HEK293 (cell line): ENCODE data around the gene LYVE1.

Experiments
- CTCF ChIA-PET: fragments of 350-600 bp; formaldehyde crosslinking; extraction: SDS; loops from one replicate; lab custom pipeline; 2021; ENCODE audit warnings: antibody characterized with exemption; lab: Yijun Ruan, JAX
- POLR2A ChIA-PET: fragments of 300-600 bp; formaldehyde crosslinking; extraction: SDS; loops from one replicate; lab custom pipeline; 2020; ENCODE audit warnings: antibody characterized with exemption, inconsistent platforms; lab: Yijun Ruan, JAX
- H3K27ac ChIP-seq: fragments of 200-500 bp; sonication (Bioruptor generic); 2 replicates; pipeline ENCODE4 v1.5.1; 2014; ENCODE audit warnings: low read depth, low read length, control low read depth, inconsistent platforms; ENCODE audit errors: extremely low read depth
- H3K36me3 ChIP-seq, 2 experiments: fragments of 200-500 bp in 1 of 2; sonication (Bioruptor generic) in 1 of 2; 1 replicate in 1 of 2; 2 replicates in 1 of 2; pipeline ENCODE4 v1.5.1; 2014 to 2017; ENCODE audit warnings: inconsistent platforms in 2 of 2, low read length in 2 of 2; ENCODE audit not compliant: control insufficient read depth in 2 of 2, insufficient read depth in 1 of 2
- H3K4me1 ChIP-seq: fragments of 200-500 bp; sonication (Bioruptor generic); 2 replicates; pipeline ENCODE4 v1.5.1; 2014; ENCODE audit warnings: mild to moderate bottlenecking, low read length, inconsistent platforms; ENCODE audit not compliant: control insufficient read depth, insufficient read depth
- H3K4me3 ChIP-seq: 2 replicates; pipeline ENCODE4 v1.5.1; 2011; ENCODE audit warnings: low read depth, mild to moderate bottlenecking, control low read depth, low read length, moderate library complexity
- H3K9me3 ChIP-seq: fragments of 200-500 bp; sonication (Bioruptor generic); 2 replicates; pipeline ENCODE4 v1.5.1; 2014; ENCODE audit warnings: low read depth, low read length, inconsistent platforms; ENCODE audit not compliant: control insufficient read depth, insufficient read depth
- MZF1 ChIP-seq: fragments of 450-650 bp; formaldehyde crosslinking; IDR thresholded peaks from 2 replicates; pipeline ENCODE4 v1.5.1; 2017; ENCODE audit warnings: missing biosample characterization, missing genetic modification characterization, borderline replicate concordance
- RBAK ChIP-seq: fragments of 450-650 bp; formaldehyde crosslinking; IDR thresholded peaks from 2 replicates; pipeline ENCODE4 v1.5.1; 2016; ENCODE audit warnings: missing biosample characterization, missing genetic modification characterization
- ZNF132 ChIP-seq: fragments of 450-650 bp; formaldehyde crosslinking; IDR thresholded peaks from 2 replicates; pipeline ENCODE4 v1.5.1; 2017; ENCODE audit warnings: missing biosample characterization, missing genetic modification characterization, borderline replicate concordance
- ZNF473 ChIP-seq: fragments of 450-650 bp; formaldehyde crosslinking; IDR thresholded peaks from 2 replicates; pipeline ENCODE4 v1.5.1; 2017; ENCODE audit warnings: missing biosample characterization, missing genetic modification characterization
- ZNF747 ChIP-seq: fragments of 450-650 bp; formaldehyde crosslinking; IDR thresholded peaks from 2 replicates; pipeline ENCODE4 v1.5.1; 2016; ENCODE audit warnings: missing biosample characterization, missing genetic modification characterization
- ZNF768 ChIP-seq: fragments of 450-650 bp; formaldehyde crosslinking; IDR thresholded peaks from 2 replicates; pipeline ENCODE4 v1.5.1; 2018; ENCODE audit warnings: missing biosample characterization, mild to moderate bottlenecking, missing genetic modification characterization
- ZNF837 ChIP-seq: fragments of 450-650 bp; formaldehyde crosslinking; IDR thresholded peaks from 2 replicates; pipeline ENCODE4 v1.5.1; 2016; ENCODE audit warnings: missing biosample characterization, missing genetic modification characterization
- TF ChIP-seq, protein P1 (sequence below): fragments of 450-650 bp; formaldehyde crosslinking; IDR thresholded peaks from 2 replicates; pipeline ENCODE4 v1.5.1; 2016; ENCODE audit warnings: missing biosample characterization, missing genetic modification characterization

The LYVE1 gene

DNA sequence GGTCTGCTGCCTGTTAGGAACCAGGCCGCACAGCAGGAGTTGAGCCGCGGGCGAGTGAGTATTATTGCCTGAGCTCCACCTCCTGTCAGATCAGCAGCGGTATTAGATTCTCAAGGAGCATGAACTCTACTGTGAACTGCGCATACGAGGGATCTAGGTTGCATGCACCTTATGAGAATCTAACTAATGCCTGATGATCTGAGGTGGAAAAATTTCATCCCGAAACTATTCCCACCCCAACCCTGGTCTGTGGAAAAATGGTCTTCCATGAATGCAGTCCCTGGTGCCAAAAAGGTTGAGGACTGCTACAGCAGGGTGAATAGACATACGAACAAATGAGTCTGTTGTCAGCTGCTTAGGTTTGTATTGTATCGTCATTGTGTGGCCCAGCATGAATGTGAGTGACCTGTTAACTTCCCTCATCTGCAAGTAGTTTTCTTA, 57.3 kb downstream of the LYVE1 start:
- no peaks in the 10 kb centered on the region for H3K4me1 ChIP-seq
- ChIA-PET CTCF (interaction anchor here (0.6 to 1.5 kb wide), 4 partner anchors 30 to 1535 kb away, joined by 3 to 4 read pairs (median 3); no protein-coding TSS in a partner anchor), POLR2A (no interaction called here)
- TF ChIP-seq MZF1 (tag by site-specific recombination), result no peak
- TF ChIP-seq, protein P1, sequence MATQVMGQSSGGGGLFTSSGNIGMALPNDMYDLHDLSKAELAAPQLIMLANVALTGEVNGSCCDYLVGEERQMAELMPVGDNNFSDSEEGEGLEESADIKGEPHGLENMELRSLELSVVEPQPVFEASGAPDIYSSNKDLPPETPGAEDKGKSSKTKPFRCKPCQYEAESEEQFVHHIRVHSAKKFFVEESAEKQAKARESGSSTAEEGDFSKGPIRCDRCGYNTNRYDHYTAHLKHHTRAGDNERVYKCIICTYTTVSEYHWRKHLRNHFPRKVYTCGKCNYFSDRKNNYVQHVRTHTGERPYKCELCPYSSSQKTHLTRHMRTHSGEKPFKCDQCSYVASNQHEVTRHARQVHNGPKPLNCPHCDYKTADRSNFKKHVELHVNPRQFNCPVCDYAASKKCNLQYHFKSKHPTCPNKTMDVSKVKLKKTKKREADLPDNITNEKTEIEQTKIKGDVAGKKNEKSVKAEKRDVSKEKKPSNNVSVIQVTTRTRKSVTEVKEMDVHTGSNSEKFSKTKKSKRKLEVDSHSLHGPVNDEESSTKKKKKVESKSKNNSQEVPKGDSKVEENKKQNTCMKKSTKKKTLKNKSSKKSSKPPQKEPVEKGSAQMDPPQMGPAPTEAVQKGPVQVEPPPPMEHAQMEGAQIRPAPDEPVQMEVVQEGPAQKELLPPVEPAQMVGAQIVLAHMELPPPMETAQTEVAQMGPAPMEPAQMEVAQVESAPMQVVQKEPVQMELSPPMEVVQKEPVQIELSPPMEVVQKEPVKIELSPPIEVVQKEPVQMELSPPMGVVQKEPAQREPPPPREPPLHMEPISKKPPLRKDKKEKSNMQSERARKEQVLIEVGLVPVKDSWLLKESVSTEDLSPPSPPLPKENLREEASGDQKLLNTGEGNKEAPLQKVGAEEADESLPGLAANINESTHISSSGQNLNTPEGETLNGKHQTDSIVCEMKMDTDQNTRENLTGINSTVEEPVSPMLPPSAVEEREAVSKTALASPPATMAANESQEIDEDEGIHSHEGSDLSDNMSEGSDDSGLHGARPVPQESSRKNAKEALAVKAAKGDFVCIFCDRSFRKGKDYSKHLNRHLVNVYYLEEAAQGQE (tag by site-specific recombination), result no peak
- TF ChIP-seq ZNF747 (tag by site-specific recombination), result no peak
- TF ChIP-seq ZNF768 (tag by site-specific recombination), result no peak
- no peak for TF ChIP-seq ZNF473 (tag by site-specific recombination)
- no peak for TF ChIP-seq ZNF837 (tag by site-specific recombination)
- TF ChIP-seq ZNF132, result no peak
- no peak for TF ChIP-seq RBAK (tag by site-specific recombination)
- H3K36me3 ChIP-seq, result no peaks in the 10 kb centered on the region
- H3K27ac ChIP-seq, result no peak overlapping the region
- no peak overlapping the region for H3K4me3 ChIP-seq
- no peaks in the 10 kb centered on the region for H3K9me3 ChIP-seq
